PC-9 (cell line): ENCODE data around the gene GPR42. TPM values are rescaled to one million over a fixed set of nuclear protein-coding genes. Genes with fewer than 3 reads are reported as not detected.

Source experiments
- BruUV-seq: library from RNA; stranded (reverse); fragments of 400-500 nt; replicated peaks from 2 replicates; lab custom pipeline; 2021; lab: Mats Ljungman, UMichigan
- CTCF ChIA-PET: fragments of 300-600 bp; sonication (Branson Sonifier 250); formaldehyde crosslinking; loops from one replicate; lab custom pipeline; 2022; ENCODE audit warnings: antibody characterized with exemption; lab: Charles Lee
- POLR2A ChIA-PET: fragments of 300-600 bp; sonication (Branson Sonifier 250); formaldehyde crosslinking; loops from one replicate; lab custom pipeline; 2022; ENCODE audit warnings: antibody characterized with exemption; ENCODE audit not compliant: unreplicated experiment; lab: Charles Lee
- DNase-seq, 2 experiments: peaks; one replicate each; pipeline versions ENCODE4 v3.0.0 to v3.0.0-alpha.2; 2015 to 2022; ENCODE audit warnings: mixed read lengths in 1 of 2
- H2AFZ ChIP-seq: fragments of 200-600 bp; sonication (generic); 2 replicates; pipeline ENCODE4 v1.8.1; 2017; ENCODE audit warnings: antibody characterized with exemption
- H3F3A ChIP-seq: fragments of 200-600 bp; sonication (generic); 2 replicates; pipeline ENCODE4 v1.8.1; 2017; ENCODE audit warnings: antibody characterized with exemption, mild to moderate bottlenecking, low read depth; ENCODE audit not compliant: insufficient read depth
- H3K27ac ChIP-seq: fragments of 200-600 bp; sonication (generic); 2 replicates; pipeline ENCODE4 v1.6.1; 2016; ENCODE audit warnings: mixed run types
- H3K27me3 ChIP-seq: fragments of 200-600 bp; sonication (generic); 2 replicates; pipeline ENCODE4 v1.6.1; 2016; ENCODE audit warnings: low read depth, mixed run types; ENCODE audit not compliant: insufficient read depth
- H3K36me3 ChIP-seq: fragments of 200-600 bp; sonication (generic); 2 replicates; pipeline ENCODE4 v1.6.1; 2016; ENCODE audit warnings: low read depth, mixed run types
- H3K4me1 ChIP-seq: fragments of 200-600 bp; sonication (generic); replicated peaks from 2 replicates; pipeline ENCODE4 v1.6.1; 2016; ENCODE audit warnings: mixed run types; ENCODE audit not compliant: insufficient read depth
- H3K4me2 ChIP-seq: fragments of 200-600 bp; sonication (generic); 2 replicates; pipeline ENCODE4 v1.6.1; 2017; ENCODE audit warnings: mixed run types
- H3K4me3 ChIP-seq: fragments of 200-600 bp; sonication (generic); 2 replicates; pipeline ENCODE4 v1.6.1; 2016; ENCODE audit warnings: mixed run types
- H3K79me2 ChIP-seq: fragments of 200-600 bp; sonication (generic); 2 replicates; pipeline ENCODE4 v1.6.1; 2017; ENCODE audit warnings: low read depth, mixed run types
- H3K9me2 ChIP-seq: fragments of 200-600 bp; sonication (generic); 2 replicates; pipeline ENCODE4 v1.8.1; 2017; ENCODE audit warnings: mild to moderate bottlenecking; ENCODE audit not compliant: insufficient read depth
- H3K9me3 ChIP-seq: fragments of 200-600 bp; sonication (generic); 2 replicates; pipeline ENCODE4 v1.8.1; 2016; ENCODE audit warnings: low read depth; ENCODE audit not compliant: insufficient read depth
- H4K20me1 ChIP-seq: fragments of 200-600 bp; sonication (generic); 2 replicates; pipeline ENCODE4 v1.8.1; 2017; ENCODE audit not compliant: insufficient read depth
- CTCF ChIP-seq: fragments of 200-600 bp; sonication (generic); conservative IDR thresholded peaks from 2 replicates; pipeline ENCODE4 v1.6.1; 2017; ENCODE audit warnings: mixed run types, antibody characterized with exemption, mild to moderate bottlenecking, moderate library complexity
- EZH2 ChIP-seq: fragments of 200-600 bp; sonication (generic); IDR thresholded peaks from 2 replicates; pipeline ENCODE4 v1.8.0; 2017; ENCODE audit warnings: antibody characterized with exemption, low read depth
- intact Hi-C: fragments of 100-400 bp; cut with micrococcal nuclease; formaldehyde crosslinking; loops from one replicate; pipeline ENCODE4 v1.10.0; 2022; ENCODE audit not compliant: unreplicated experiment
- total RNA-seq: library from RNA; stranded (reverse); gene quantifications from 2 replicates; pipeline ENCODE4 v1.2.3, GENCODE V29; 2021

GPR42 gene
- total RNA-seq, 1 experiment from 2014 or later: not detected

- no peak overlapping the region for H3K4me3 ChIP-seq
- intact Hi-C loops: loop anchor here (1.0 to 10.0 kb wide), 7 partner anchors 46 to 365 kb away; partner anchors contain the start of genes FXYD7 and TMEM147
- H4K20me1 ChIP-seq: no peaks in the 10 kb centered on the region
- no TSS peak for BruUV-seq
- H3K79me2 ChIP-seq: no peaks in the 10 kb centered on the region
- ChIA-PET POLR2A (no interaction called here), CTCF (interaction anchor here (0.6 to 1.0 kb wide), 3 partner anchors 34 to 143 kb away, joined by 3 to 7 read pairs (median 4); no protein-coding TSS in a partner anchor)
- DNase-seq: peak; percentile 66 to 71
- H3K27ac ChIP-seq: no peak overlapping the region
- H3K4me1 ChIP-seq: no peaks in the 10 kb centered on the region
- peaks cover 2% of the 10 kb centered on the region; the same call in 1 of the 2 replicates for H3F3A ChIP-seq
- H3K9me2 ChIP-seq: no peaks in the 10 kb centered on the region
- H3K4me2 ChIP-seq: no peak overlapping the region
- H3K36me3 ChIP-seq: no peaks in the 10 kb centered on the region
- TF ChIP-seq EZH2: no peak
- peak; percentile 93 for TF ChIP-seq CTCF
- H3K9me3 ChIP-seq: no peaks in the 10 kb centered on the region
- no peak overlapping the region for H2AFZ ChIP-seq
- H3K27me3 ChIP-seq: no peaks in the 10 kb centered on the region
Measured at GRCh38 chr19:35352448-35353304, 18.2 kb upstream of the GPR42 start.

- no peaks in the 10 kb centered on the region for H3K36me3 ChIP-seq
- H2AFZ ChIP-seq: no peak overlapping the region
- no peaks in the 10 kb centered on the region for H3K4me1 ChIP-seq
- ChIA-PET POLR2A (interaction anchor here (0.5 kb wide), 1 partner anchor 341 kb away, joined by 24 read pairs; no protein-coding TSS in a partner anchor), CTCF (interaction anchor here (0.6 to 1.0 kb wide), 3 partner anchors 60 to 142 kb away, joined by 3 to 7 read pairs (median 3); no protein-coding TSS in a partner anchor)
- H3K27me3 ChIP-seq: 0 out of 2 replicates have a peak, but pooled peaks cover 5% of the 10 kb centered on the region
- TF ChIP-seq CTCF (no peak), EZH2 (no peak)
- no peaks in the 10 kb centered on the region; the same call in 1 of the 2 replicates for H3F3A ChIP-seq
- no peak for DNase-seq
- H3K4me2 ChIP-seq: no peak overlapping the region
- no TSS peak for BruUV-seq
- H3K27ac ChIP-seq: no peak overlapping the region
- H4K20me1 ChIP-seq: no peaks in the 10 kb centered on the region
- H3K79me2 ChIP-seq: no peaks in the 10 kb centered on the region
- intact Hi-C loops: loop anchor here (1.0 to 10.0 kb wide), 4 partner anchors 47 to 209 kb away; partner anchors contain the start of genes FXYD7 and TMEM147
- no peaks in the 10 kb centered on the region for H3K9me3 ChIP-seq
- no peak overlapping the region for H3K4me3 ChIP-seq
- H3K9me2 ChIP-seq: no peaks in the 10 kb centered on the region
Measured at GRCh38 chr19:35353635-35354034, 17.2 kb upstream of the GPR42 start.

- no TSS peak for BruUV-seq
- intact Hi-C loops: loop anchor here (10.0 kb wide), 1 partner anchor 210 kb away; the partner anchor contains the start of gene FXYD7
- DNase-seq: no peak
Measured at GRCh38 chr19:35354898-35355297, 16.0 kb upstream of the GPR42 start.

More at GRCh38 chr19:35354898-35355297, 16.0 kb upstream of the GPR42 start:
- no peak overlapping the region for H2AFZ ChIP-seq
- H3K36me3 ChIP-seq: no peaks in the 10 kb centered on the region
- H3K4me2 ChIP-seq: no peak overlapping the region
- TF ChIP-seq EZH2 (no peak), CTCF (no peak)
- CTCF ChIA-PET: interaction anchor here (0.5 kb wide), 1 partner anchor 358 kb away, joined by 3 read pairs; no protein-coding TSS in a partner anchor
- H3K4me3 ChIP-seq: no peak overlapping the region
- no peaks in the 10 kb centered on the region for H3K79me2 ChIP-seq
- H3K9me3 ChIP-seq: no peaks in the 10 kb centered on the region
- 0 out of 2 replicates have a peak, but pooled peaks cover 5% of the 10 kb centered on the region for H3K27me3 ChIP-seq
- no peak overlapping the region for H3K27ac ChIP-seq
- H3K4me1 ChIP-seq: no peaks in the 10 kb centered on the region
- H3K9me2 ChIP-seq: no peaks in the 10 kb centered on the region
- POLR2A ChIA-PET: no interaction called here
- no peaks in the 10 kb centered on the region; the same call in 1 of the 2 replicates for H3F3A ChIP-seq
- no peaks in the 10 kb centered on the region for H4K20me1 ChIP-seq
